Measurements from ENCODE around the gene KCNQ1. TPM values are rescaled to one million over a fixed set of nuclear protein-coding genes. Genes with fewer than 3 reads are reported as not detected.

The KCNQ1 gene
- total and polyA plus RNA-seq, 2 of the 13 experiments (the other 11 are each of a cell fraction or from before 2014, with no cell fraction given), result 0.02 to 0.08 TPM

DNA sequence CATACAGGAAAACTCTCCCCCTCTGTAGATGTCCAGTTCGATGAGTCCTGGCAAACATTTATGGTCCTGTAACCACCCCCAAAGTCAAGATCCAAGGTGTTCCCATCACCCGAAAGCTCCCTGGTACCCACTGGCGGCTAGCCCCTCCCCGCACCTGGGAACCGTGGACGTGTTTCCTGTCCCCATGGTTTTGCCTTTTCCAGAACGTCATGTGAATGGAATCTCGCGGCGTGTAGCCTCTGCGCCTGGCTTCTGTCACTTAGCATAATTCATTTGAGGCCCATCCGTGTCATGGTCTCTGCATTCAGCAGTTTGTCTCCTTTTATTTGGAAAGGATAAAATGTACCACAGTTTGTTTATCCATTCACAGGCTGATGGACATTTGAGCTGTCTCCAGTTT is 106.3 kb downstream of the KCNQ1 start:
- H3K36me3 ChIP-seq (replicated peaks in 1 of 2; ENCODE audit: control insufficient read depth in 1 of 2, insufficient read depth in 2 of 2, low read length in 2 of 2), result no peaks in the 10 kb centered on the region
- no peak for ATAC-seq
- BruUV-seq (replicated peaks), result no TSS peak
- H3K27me3 ChIP-seq (ENCODE audit: control insufficient read depth in 1 of 2, insufficient read depth in 2 of 2, low read length in 2 of 2), result peaks cover 6 to 79% of the 10 kb centered on the region in 2 experiments
- intact Hi-C loops (cut with micrococcal nuclease; ENCODE audit: unreplicated experiment) (no loop called here), in situ Hi-C loops (cut with HindIII; ENCODE audit: extremely low pct_ligation_motif_present, low pct_unique_long_range_greater_than_20kb) (no loop called here)
- H3K79me2 ChIP-seq (ENCODE audit: insufficient read depth, low read length), result no peaks in the 10 kb centered on the region
- H2AFZ ChIP-seq (ENCODE audit: low read length), result no peak overlapping the region
- H3K4me2 ChIP-seq (ENCODE audit: low read depth, low read length), result no peak overlapping the region
- H3K4me1 ChIP-seq (ENCODE audit: insufficient read depth, low read length), result peaks cover 8% of the 10 kb centered on the region
- TF ChIP-seq ZNF343 (CRISPR knock-in tag; IDR thresholded peaks at IDR 0.05) (no peak), NCOA2 (CRISPR knock-in tag; IDR thresholded peaks at IDR 0.05) (no peak), KLF16 (CRISPR knock-in tag; IDR thresholded peaks at IDR 0.05) (no peak), SOX13 (IDR thresholded peaks at IDR 0.05) (no peak), SOX13 (CRISPR knock-in tag; conservative IDR thresholded peaks at IDR 0.05 in 1 of 2, IDR thresholded peaks at IDR 0.05 in 1 of 2) (no peak), NFE2 (CRISPR knock-in tag; IDR thresholded peaks at IDR 0.05) (no peak), ZNF121 (CRISPR knock-in tag; IDR thresholded peaks at IDR 0.05) (no peak), ELF4 (CRISPR knock-in tag; IDR thresholded peaks at IDR 0.05; ENCODE audit: borderline replicate concordance) (no peak), HOXA3 (CRISPR knock-in tag; IDR thresholded peaks at IDR 0.05) (no peak), ZNF598 (CRISPR knock-in tag; IDR thresholded peaks at IDR 0.05; ENCODE audit: borderline replicate concordance) (no peak), FOXA3 (CRISPR knock-in tag; IDR thresholded peaks at IDR 0.05) (no peak), ZNF18 (CRISPR knock-in tag; IDR thresholded peaks at IDR 0.05; ENCODE audit: insufficient replicate concordance) (no peak), ZNF773 (CRISPR knock-in tag; IDR thresholded peaks at IDR 0.05; ENCODE audit: borderline replicate concordance) (no peak)
- 76% methylated on average over 12 of the region's 12 CpGs for WGBS (ENCODE audit: low lambda C conversion rate)
- CTCF ChIA-PET (ENCODE audit: low intra/inter-chr PET ratio, low total read pairs), result no interaction called here
- no peaks in the 10 kb centered on the region for H4K20me1 ChIP-seq (ENCODE audit: insufficient read depth, low read length)
- POLR2A ChIA-PET, result no interaction called here
- H3K9ac ChIP-seq (ENCODE audit: insufficient read depth, low read depth, low read length), result no peak overlapping the region
- no peak for DNase-seq (ENCODE audit: low spot score)
- H3K27ac ChIP-seq (ENCODE audit: extremely low read length, insufficient read depth, low read length), result no peak overlapping the region
- FAIRE-seq, result no peak
- no peaks in the 10 kb centered on the region for H3K9me3 ChIP-seq (ENCODE audit: low read length)
- H3K4me3 ChIP-seq (replicated peaks in 1 of 3; ENCODE audit: insufficient read depth in 1 of 3, low read depth in 2 of 3, low read length in 3 of 3), result no peak overlapping the region

Measured in HepG2 (cell line).